HepG2 (cell line): ENCODE results near the gene LATS2.

Experiments used
- CEBPG ChIP-seq: IDR thresholded peaks from 2 replicates; pipeline ENCODE4 v1.6.1; 2016
- GTF2F1 ChIP-seq: fragments of 150-350 bp; IDR thresholded peaks from 2 replicates; pipeline ENCODE4 v1.6.1; 2014; ENCODE audit warnings: low read length
- NFIC ChIP-seq: IDR thresholded peaks from 2 replicates; pipeline ENCODE4 v1.6.1; 2012; ENCODE audit warnings: mild to moderate bottlenecking, low read length, inconsistent platforms
- NR2C2 ChIP-seq: sonication (generic); formaldehyde crosslinking; IDR thresholded peaks from 2 replicates; pipeline ENCODE4 v1.4.0; 2020; ENCODE audit warnings: missing genetic modification reagents, mild to moderate bottlenecking, moderate library complexity, borderline replicate concordance
- POLR2A ChIP-seq, 2 experiments: IDR thresholded peaks; 2 replicates each; pipeline ENCODE4 v1.6.1; 2011; ENCODE audit warnings: low read depth in 2 of 2, low read length in 2 of 2, mild to moderate bottlenecking in 1 of 2, moderate library complexity in 1 of 2; ENCODE audit not compliant: insufficient read depth in 1 of 2
- ZFP36L1 ChIP-seq: sonication (generic); formaldehyde crosslinking; IDR thresholded peaks from 2 replicates; pipeline ENCODE4 v1.8.0; 2022; ENCODE audit warnings: mild to moderate bottlenecking, missing genetic modification reagents, moderate library complexity
- TF ChIP-seq, protein P1 (sequence below): IDR thresholded peaks from 2 replicates; pipeline ENCODE4 v1.6.1; 2016

GRCh38 chr13:20980899-20981298 lies 80.5 kb downstream of the LATS2 start:
- TF ChIP-seq NFIC: no peak
- TF ChIP-seq CEBPG: no peak
- no peak for TF ChIP-seq POLR2A (IDR thresholded peaks at IDR 0.05; ENCODE audit: insufficient read depth in 1 of 2, low read depth in 2 of 2, low read length in 2 of 2)
- TF ChIP-seq, protein P1, sequence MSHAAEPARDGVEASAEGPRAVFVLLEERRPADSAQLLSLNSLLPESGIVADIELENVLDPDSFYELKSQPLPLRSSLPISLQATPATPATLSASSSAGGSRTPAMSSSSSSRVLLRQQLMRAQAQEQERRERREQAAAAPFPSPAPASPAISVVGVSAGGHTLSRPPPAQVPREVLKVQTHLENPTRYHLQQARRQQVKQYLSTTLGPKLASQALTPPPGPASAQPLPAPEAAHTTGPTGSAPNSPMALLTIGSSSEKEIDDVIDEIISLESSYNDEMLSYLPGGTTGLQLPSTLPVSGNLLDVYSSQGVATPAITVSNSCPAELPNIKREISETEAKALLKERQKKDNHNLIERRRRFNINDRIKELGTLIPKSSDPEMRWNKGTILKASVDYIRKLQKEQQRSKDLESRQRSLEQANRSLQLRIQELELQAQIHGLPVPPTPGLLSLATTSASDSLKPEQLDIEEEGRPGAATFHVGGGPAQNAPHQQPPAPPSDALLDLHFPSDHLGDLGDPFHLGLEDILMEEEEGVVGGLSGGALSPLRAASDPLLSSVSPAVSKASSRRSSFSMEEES (CRISPR knock-in tag): no peak
- TF ChIP-seq GTF2F1: no peak
- no peak for TF ChIP-seq NR2C2
- TF ChIP-seq ZFP36L1 (CRISPR knock-in tag): no peak
